A673 (cell line): ENCODE data around the gene TNFRSF13B. TPM values are rescaled to one million over a fixed set of nuclear protein-coding genes. Genes with fewer than 3 reads are reported as not detected.

Experiments
- BruUV-seq: library from RNA; stranded (reverse); fragments of 400-500 nt; replicated peaks from 2 replicates; lab custom pipeline; 2021; lab: Mats Ljungman, UMichigan
- CTCF ChIA-PET: fragments of 300-600 bp; sonication (Branson Sonifier 250); formaldehyde crosslinking; loops from one replicate; lab custom pipeline; 2022; ENCODE audit warnings: antibody characterized with exemption; lab: Charles Lee
- POLR2A ChIA-PET: fragments of 300-600 bp; sonication (Branson Sonifier 250); formaldehyde crosslinking; loops from one replicate; lab custom pipeline; 2022; ENCODE audit warnings: antibody characterized with exemption; ENCODE audit not compliant: low non-redundant PET; lab: Charles Lee
- DNase-seq: peaks from one replicate; pipeline ENCODE4 v3.0.0-alpha.2; 2015; ENCODE audit warnings: low spot score
- H3K27ac ChIP-seq: fragments of 200-600 bp; sonication (generic); 2 replicates; pipeline ENCODE4 v1.5.1; 2016; ENCODE audit warnings: mixed run types, low read depth, mild to moderate bottlenecking, mixed read lengths, antibody characterized with exemption, low read length; ENCODE audit not compliant: poor library complexity, severe bottlenecking
- H3K27me3 ChIP-seq: fragments of 200-600 bp; sonication (generic); replicated peaks from 2 replicates; pipeline ENCODE4 v1.6.1; 2017; ENCODE audit warnings: mixed run types, low read depth, mild to moderate bottlenecking, mixed read lengths, antibody characterized with exemption, low read length; ENCODE audit not compliant: insufficient read depth, poor library complexity
- H3K36me3 ChIP-seq: fragments of 200-600 bp; sonication (generic); 2 replicates; pipeline ENCODE4 v1.6.1; 2016; ENCODE audit warnings: mixed run types, mild to moderate bottlenecking, mixed read lengths, antibody characterized with exemption, low read length; ENCODE audit not compliant: insufficient read depth, poor library complexity, severe bottlenecking
- H3K4me1 ChIP-seq: fragments of 200-600 bp; sonication (generic); 2 replicates; pipeline ENCODE4 v1.6.1; 2017; ENCODE audit warnings: mixed run types, mild to moderate bottlenecking, mixed read lengths, antibody characterized with exemption, low read length; ENCODE audit not compliant: insufficient read depth, poor library complexity, severe bottlenecking
- H3K4me3 ChIP-seq: fragments of 200-600 bp; sonication (generic); 2 replicates; pipeline ENCODE4 v1.5.1; 2016; ENCODE audit warnings: low read depth, mixed run types, mild to moderate bottlenecking, mixed read lengths, low read length; ENCODE audit not compliant: poor library complexity, severe bottlenecking
- H3K9me3 ChIP-seq: fragments of 200-600 bp; sonication (generic); 2 replicates; pipeline ENCODE4 v1.6.1; 2016; ENCODE audit warnings: mixed run types, low read depth, mild to moderate bottlenecking, mixed read lengths, antibody characterized with exemption, low read length; ENCODE audit not compliant: poor library complexity, severe bottlenecking
- CTCF ChIP-seq: fragments of 300-800, 200-600 bp; sonication (generic); conservative IDR thresholded peaks from 2 replicates; pipeline ENCODE4 v1.5.1; 2017; ENCODE audit warnings: low read depth, mild to moderate bottlenecking, antibody characterized with exemption, low read length, moderate library complexity, mixed read lengths
- EZH2 ChIP-seq: fragments of 200-600 bp; sonication (generic); IDR thresholded peaks from 2 replicates; pipeline ENCODE4 v1.6.1; 2017; ENCODE audit warnings: borderline replicate concordance, low read depth, mild to moderate bottlenecking, mixed read lengths, antibody characterized with exemption, low read length; ENCODE audit not compliant: poor library complexity, severe bottlenecking
- intact Hi-C: fragments of 100-400 bp; cut with micrococcal nuclease; formaldehyde crosslinking; loops from one replicate; pipeline ENCODE4 v1.10.0; 2022; ENCODE audit not compliant: unreplicated experiment
- total RNA-seq: library from RNA; stranded (reverse); gene quantifications from 2 replicates; pipeline ENCODE4 v1.2.3, GENCODE V29; 2021

Gene TNFRSF13B
- total RNA-seq, 1 experiment from 2014 or later: not detected

- ChIA-PET POLR2A (no interaction called here), CTCF (no interaction called here)
- Histone ChIP-seq H3K4me1 (no peaks in the 10 kb centered on the region), H3K27ac (no peak overlapping the region), H3K9me3 (no peaks in the 10 kb centered on the region), H3K36me3 (no peaks in the 10 kb centered on the region), H3K27me3 (no peaks in the 10 kb centered on the region), H3K4me3 (no peak overlapping the region)
- no peak for DNase-seq
- BruUV-seq: no TSS peak
- intact Hi-C loops: no loop called here
- TF ChIP-seq EZH2 (no peak), CTCF (no peak)
Measured at GRCh38 chr17:16929757-16930520, 42.0 kb downstream of the TNFRSF13B start.

- no peak for TF ChIP-seq CTCF
- TF ChIP-seq EZH2: no peak
- ChIA-PET CTCF (no interaction called here), POLR2A (no interaction called here)
- Histone ChIP-seq H3K27ac (no peak overlapping the region), H3K4me1 (no peaks in the 10 kb centered on the region), H3K27me3 (no peaks in the 10 kb centered on the region), H3K36me3 (no peaks in the 10 kb centered on the region), H3K9me3 (no peaks in the 10 kb centered on the region), H3K4me3 (no peak overlapping the region)
- no TSS peak for BruUV-seq
- intact Hi-C loops: no loop called here
- no peak for DNase-seq
Measured at GRCh38 chr17:16929035-16929680, 42.8 kb downstream of the TNFRSF13B start.

GRCh38 chr17:16928406-16929034, 43.4 kb downstream of the TNFRSF13B start:
- H3K36me3 ChIP-seq: no peaks in the 10 kb centered on the region
- H3K4me3 ChIP-seq: no peak overlapping the region
- no TSS peak for BruUV-seq
- POLR2A ChIA-PET: interaction anchor here (0.9 kb wide), 1 partner anchor 490 kb away, joined by 4 read pairs; no protein-coding TSS in a partner anchor
- no peak for TF ChIP-seq EZH2
- TF ChIP-seq CTCF: no peak
- no peaks in the 10 kb centered on the region for H3K9me3 ChIP-seq
- no peaks in the 10 kb centered on the region for H3K27me3 ChIP-seq
- intact Hi-C loops: no loop called here
- no peaks in the 10 kb centered on the region for H3K4me1 ChIP-seq
- CTCF ChIA-PET: no interaction called here
- no peak for DNase-seq
- H3K27ac ChIP-seq: no peak overlapping the region
